AG08395 (cell line): ENCODE data around the gene DND1.
"Not testable (repeated sequence)": the region's sequence is repeated elsewhere in the genome, so short reads cannot be mapped to it uniquely, and the experiment has no call there.

ENCODE experiments used
- DNase-seq: peaks from one replicate; pipeline ENCODE4 v3.0.0; 2012; ENCODE audit warnings: mixed read lengths, low spot score

The DND1 gene

DNA sequence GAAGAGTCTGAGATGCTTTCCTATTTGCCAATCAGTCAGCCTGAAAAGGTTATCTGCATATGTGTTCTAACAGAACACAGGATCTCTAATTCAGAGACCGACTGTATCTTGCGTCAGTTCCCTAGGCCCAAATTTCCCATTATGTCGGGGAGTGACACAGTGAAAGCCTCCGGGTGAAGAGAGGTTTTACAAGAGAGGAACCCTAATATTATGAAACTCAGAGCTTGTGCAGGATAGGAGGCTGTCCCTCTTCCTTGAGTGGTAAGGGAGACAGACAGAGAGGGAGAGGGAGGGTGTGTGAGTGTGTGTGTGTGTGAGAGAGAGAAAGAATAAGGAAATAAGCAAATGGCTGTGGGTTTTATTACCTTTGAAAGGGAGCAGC is 42.3 kb downstream of the DND1 start:
- no peak for DNase-seq

DNA sequence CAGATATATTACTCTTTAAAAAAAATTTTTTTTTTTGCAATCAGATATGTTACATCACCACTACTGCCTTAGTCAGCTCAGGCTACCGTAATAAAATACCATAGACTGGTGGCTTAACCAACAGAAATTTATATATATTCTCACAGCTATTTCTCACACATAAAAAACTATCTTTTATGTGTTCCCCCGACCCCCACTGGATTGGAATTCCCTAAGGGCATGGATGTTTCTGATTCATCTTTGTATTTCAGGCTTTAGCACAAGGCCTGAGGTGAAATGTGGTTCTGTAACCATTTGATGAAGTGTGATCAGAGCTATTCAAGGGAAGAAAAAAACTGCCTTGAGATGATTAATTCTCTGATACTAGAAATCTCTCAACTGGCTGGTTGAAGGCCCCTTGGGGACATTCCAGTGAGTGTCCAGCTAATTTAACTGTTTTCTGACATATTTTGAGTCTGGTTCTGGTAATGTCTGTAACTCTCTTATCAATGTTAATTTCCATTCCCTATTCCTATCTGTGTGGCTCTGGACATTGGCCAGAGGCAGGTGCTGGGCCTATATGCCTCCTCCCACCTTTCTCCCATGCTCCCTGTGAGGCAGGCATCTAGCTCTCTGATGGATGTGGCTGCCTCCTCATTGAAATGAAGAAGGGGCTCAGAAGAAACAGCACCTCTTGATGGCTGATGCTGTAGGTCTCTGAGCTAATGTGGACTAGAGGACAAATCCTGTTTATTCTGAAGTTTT is 42.9 kb downstream of the DND1 start:
- DNase-seq = no peak

DNA sequence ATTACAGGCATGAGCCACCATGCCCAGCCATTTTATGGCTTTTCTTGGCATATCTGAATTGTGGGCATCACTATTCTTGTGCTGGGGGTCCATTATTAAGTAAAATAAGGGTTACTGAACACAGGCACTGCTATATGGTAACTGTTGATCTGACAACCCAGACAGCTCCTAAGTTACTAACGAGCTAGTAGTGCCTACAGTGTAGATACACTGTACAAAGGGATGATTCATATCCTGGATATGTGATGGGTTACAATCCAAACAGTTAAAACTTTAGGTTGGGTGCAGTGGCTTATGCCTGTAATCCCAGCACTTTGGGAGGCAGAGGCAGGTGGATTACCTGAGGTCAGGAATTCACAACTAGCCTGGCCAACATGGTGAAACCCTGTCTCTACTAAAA is 44.7 kb downstream of the DND1 start:
- no peak for DNase-seq

- DNase-seq = no peak
Measured at GRCh38 chr5:140627972-140628371, 45.4 kb downstream of the DND1 start.

GRCh38 chr5:140624886-140625285 is 48.5 kb downstream of the DND1 start:
- DNase-seq = not testable (repeated sequence)

DNA sequence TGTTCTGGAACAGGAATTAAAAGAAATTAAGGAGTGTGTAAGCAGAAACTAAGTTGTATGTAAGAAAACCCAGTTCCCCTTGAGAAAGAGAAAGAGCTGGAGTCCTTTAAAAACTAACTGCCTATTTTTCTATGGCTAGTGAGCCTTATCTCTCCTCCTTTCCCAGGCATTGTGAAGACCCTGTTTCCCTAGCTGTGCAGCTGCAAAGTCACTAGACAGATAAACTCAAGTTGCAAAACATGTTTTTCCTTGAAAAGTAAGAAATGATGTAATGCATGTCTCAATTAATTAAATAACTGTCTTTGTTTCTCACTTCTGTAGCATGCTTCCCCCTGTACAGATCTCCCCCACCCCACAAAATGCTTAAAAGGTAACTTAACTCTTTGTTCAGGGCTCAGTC is 50.3 kb downstream of the DND1 start:
- DNase-seq = not testable (repeated sequence)

DNA sequence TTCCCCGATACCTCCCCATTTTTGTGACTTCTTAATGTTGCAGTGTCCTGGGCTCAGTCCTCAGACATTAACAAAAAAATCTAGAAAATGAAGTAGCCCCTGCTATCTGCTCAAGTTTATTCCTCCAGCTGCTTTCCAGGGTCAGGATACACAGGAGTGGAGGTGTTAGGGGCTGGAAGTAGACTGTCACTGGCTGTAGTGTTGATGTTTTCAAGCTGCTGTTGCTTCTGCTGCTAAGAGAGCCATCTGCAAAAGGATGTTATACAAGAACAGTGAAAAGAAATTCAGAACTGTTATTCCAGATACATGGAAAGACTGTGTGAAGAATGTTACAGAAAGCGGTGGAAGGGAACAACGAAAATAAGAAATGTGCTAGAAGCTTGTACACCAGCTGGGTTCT is 51.1 kb downstream of the DND1 start:
- no peak for DNase-seq
